NCI-H460 (cell line): ENCODE results near the gene EFNA2. TPM values are rescaled to one million over a fixed set of nuclear protein-coding genes. Genes with fewer than 3 reads are reported as not detected.

ENCODE experiments used
- DNase-seq: peaks from one replicate; pipeline ENCODE4 v3.0.0-alpha.2; 2016; ENCODE audit warnings: low read depth; ENCODE audit errors: extremely low read depth
- total RNA-seq: library from RNA; depleted of rRNA; stranded (reverse); fragments of >200 nt; shearing (Covaris generic); gene quantifications from 2 replicates; pipeline ENCODE4 v1.2.3, GENCODE V29; 2014

EFNA2 gene
- total RNA-seq, 1 experiment from 2014 or later, result 0.62 TPM

- DNase-seq, result peak; percentile 52
Observed at GRCh38 chr19:1259206-1259875, 26.3 kb upstream of the EFNA2 start.

- no peak for DNase-seq
Observed at GRCh38 chr19:1259876-1260748, 25.6 kb upstream of the EFNA2 start.

- DNase-seq, result peak; percentile 91
Observed at GRCh38 chr19:1260749-1261537, 24.7 kb upstream of the EFNA2 start.

GRCh38 chr19:1261538-1261797 lies 24.2 kb upstream of the EFNA2 start:
- DNase-seq, result no peak

- no peak for DNase-seq
Observed at GRCh38 chr19:1261798-1262622, 23.7 kb upstream of the EFNA2 start.

GRCh38 chr19:1262623-1263123 lies 23.0 kb upstream of the EFNA2 start:
- no peak for DNase-seq

- no peak for DNase-seq
Observed at GRCh38 chr19:1263188-1263587, 22.5 kb upstream of the EFNA2 start.

- peak; percentile 80 for DNase-seq
Observed at GRCh38 chr19:1264801-1265614, 20.7 kb upstream of the EFNA2 start.

GRCh38 chr19:1265615-1266128 lies 20.0 kb upstream of the EFNA2 start:
- no peak for DNase-seq

- peak; percentile 84 for DNase-seq
Observed at GRCh38 chr19:1266129-1266915, 19.4 kb upstream of the EFNA2 start.

GRCh38 chr19:1266916-1267476 lies 18.7 kb upstream of the EFNA2 start:
- DNase-seq, result no peak

- no peak for DNase-seq
Observed at GRCh38 chr19:1267477-1268225, 18.0 kb upstream of the EFNA2 start.

GRCh38 chr19:1268226-1269064 lies 17.2 kb upstream of the EFNA2 start:
- no peak for DNase-seq

GRCh38 chr19:1269065-1269477 lies 16.6 kb upstream of the EFNA2 start, which contains the start of gene CIRBP:
Gene CIRBP (plus strand): TSS chr19:1269332. CDS start chr19:1270934, 1,602 bp downstream.
- peak; percentile 96 for DNase-seq

- DNase-seq, result peak; percentile 63
Observed at GRCh38 chr19:1269478-1270212, 16.0 kb upstream of the EFNA2 start.
